ENCODE measurements around the gene AP2A1. TPM values are rescaled to one million over a fixed set of nuclear protein-coding genes. Genes with fewer than 3 reads are reported as not detected.

Gene AP2A1
- total and polyA plus RNA-seq, 2 of the 13 experiments (the other 11 are each of a cell fraction or from before 2014, with no cell fraction given) = 22.7 to 39.7 TPM

- TF ChIP-seq, protein P1, sequence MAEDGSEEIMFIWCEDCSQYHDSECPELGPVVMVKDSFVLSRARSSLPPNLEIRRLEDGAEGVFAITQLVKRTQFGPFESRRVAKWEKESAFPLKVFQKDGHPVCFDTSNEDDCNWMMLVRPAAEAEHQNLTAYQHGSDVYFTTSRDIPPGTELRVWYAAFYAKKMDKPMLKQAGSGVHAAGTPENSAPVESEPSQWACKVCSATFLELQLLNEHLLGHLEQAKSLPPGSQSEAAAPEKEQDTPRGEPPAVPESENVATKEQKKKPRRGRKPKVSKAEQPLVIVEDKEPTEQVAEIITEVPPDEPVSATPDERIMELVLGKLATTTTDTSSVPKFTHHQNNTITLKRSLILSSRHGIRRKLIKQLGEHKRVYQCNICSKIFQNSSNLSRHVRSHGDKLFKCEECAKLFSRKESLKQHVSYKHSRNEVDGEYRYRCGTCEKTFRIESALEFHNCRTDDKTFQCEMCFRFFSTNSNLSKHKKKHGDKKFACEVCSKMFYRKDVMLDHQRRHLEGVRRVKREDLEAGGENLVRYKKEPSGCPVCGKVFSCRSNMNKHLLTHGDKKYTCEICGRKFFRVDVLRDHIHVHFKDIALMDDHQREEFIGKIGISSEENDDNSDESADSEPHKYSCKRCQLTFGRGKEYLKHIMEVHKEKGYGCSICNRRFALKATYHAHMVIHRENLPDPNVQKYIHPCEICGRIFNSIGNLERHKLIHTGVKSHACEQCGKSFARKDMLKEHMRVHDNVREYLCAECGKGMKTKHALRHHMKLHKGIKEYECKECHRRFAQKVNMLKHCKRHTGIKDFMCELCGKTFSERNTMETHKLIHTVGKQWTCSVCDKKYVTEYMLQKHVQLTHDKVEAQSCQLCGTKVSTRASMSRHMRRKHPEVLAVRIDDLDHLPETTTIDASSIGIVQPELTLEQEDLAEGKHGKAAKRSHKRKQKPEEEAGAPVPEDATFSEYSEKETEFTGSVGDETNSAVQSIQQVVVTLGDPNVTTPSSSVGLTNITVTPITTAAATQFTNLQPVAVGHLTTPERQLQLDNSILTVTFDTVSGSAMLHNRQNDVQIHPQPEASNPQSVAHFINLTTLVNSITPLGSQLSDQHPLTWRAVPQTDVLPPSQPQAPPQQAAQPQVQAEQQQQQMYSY (CRISPR knock-in tag; IDR thresholded peaks at IDR 0.05) = no peak
- no peak for TF ChIP-seq KDM4B (CRISPR knock-in tag; IDR thresholded peaks at IDR 0.05)
- TF ChIP-seq, protein P2, sequence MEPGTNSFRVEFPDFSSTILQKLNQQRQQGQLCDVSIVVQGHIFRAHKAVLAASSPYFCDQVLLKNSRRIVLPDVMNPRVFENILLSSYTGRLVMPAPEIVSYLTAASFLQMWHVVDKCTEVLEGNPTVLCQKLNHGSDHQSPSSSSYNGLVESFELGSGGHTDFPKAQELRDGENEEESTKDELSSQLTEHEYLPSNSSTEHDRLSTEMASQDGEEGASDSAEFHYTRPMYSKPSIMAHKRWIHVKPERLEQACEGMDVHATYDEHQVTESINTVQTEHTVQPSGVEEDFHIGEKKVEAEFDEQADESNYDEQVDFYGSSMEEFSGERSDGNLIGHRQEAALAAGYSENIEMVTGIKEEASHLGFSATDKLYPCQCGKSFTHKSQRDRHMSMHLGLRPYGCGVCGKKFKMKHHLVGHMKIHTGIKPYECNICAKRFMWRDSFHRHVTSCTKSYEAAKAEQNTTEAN (CRISPR knock-in tag; conservative IDR thresholded peaks at IDR 0.05) = no peak
- no peak for TF ChIP-seq TIGD3 (CRISPR knock-in tag; IDR thresholded peaks at IDR 0.05; ENCODE audit: borderline replicate concordance)
- no peak for TF ChIP-seq SOX13 (IDR thresholded peaks at IDR 0.05)
- no peak for TF ChIP-seq SOX13 (CRISPR knock-in tag; conservative IDR thresholded peaks at IDR 0.05 in 1 of 2, IDR thresholded peaks at IDR 0.05 in 1 of 2)
These were observed 580 bp downstream of the AP2A1 start (continued) for GRCh38 chr19:49767381-49767780.
